HEK293 (cell line): ENCODE measurements around the gene SIK3.

Experiments
- CTCF ChIA-PET: fragments of 350-600 bp; formaldehyde crosslinking; extraction: SDS; loops from one replicate; lab custom pipeline; 2021; ENCODE audit warnings: antibody characterized with exemption; lab: Yijun Ruan, JAX
- POLR2A ChIA-PET: fragments of 300-600 bp; formaldehyde crosslinking; extraction: SDS; loops from one replicate; lab custom pipeline; 2020; ENCODE audit warnings: antibody characterized with exemption, inconsistent platforms; lab: Yijun Ruan, JAX
- H3K27ac ChIP-seq: fragments of 200-500 bp; sonication (Bioruptor generic); 2 replicates; pipeline ENCODE4 v1.5.1; 2014; ENCODE audit warnings: low read depth, low read length, control low read depth, inconsistent platforms; ENCODE audit errors: extremely low read depth
- H3K36me3 ChIP-seq, 2 experiments: fragments of 200-500 bp in 1 of 2; sonication (Bioruptor generic) in 1 of 2; 1 replicate in 1 of 2; 2 replicates in 1 of 2; pipeline ENCODE4 v1.5.1; 2014 to 2017; ENCODE audit warnings: inconsistent platforms in 2 of 2, low read length in 2 of 2; ENCODE audit not compliant: control insufficient read depth in 2 of 2, insufficient read depth in 1 of 2
- H3K4me1 ChIP-seq: fragments of 200-500 bp; sonication (Bioruptor generic); 2 replicates; pipeline ENCODE4 v1.5.1; 2014; ENCODE audit warnings: mild to moderate bottlenecking, low read length, inconsistent platforms; ENCODE audit not compliant: control insufficient read depth, insufficient read depth
- H3K4me3 ChIP-seq: 2 replicates; pipeline ENCODE4 v1.5.1; 2011; ENCODE audit warnings: low read depth, mild to moderate bottlenecking, control low read depth, low read length, moderate library complexity
- H3K9me3 ChIP-seq: fragments of 200-500 bp; sonication (Bioruptor generic); 2 replicates; pipeline ENCODE4 v1.5.1; 2014; ENCODE audit warnings: low read depth, low read length, inconsistent platforms; ENCODE audit not compliant: control insufficient read depth, insufficient read depth
- BCL11A ChIP-seq: fragments of 450-650 bp; formaldehyde crosslinking; IDR thresholded peaks from 2 replicates; pipeline ENCODE4 v1.5.1; 2016; ENCODE audit warnings: low read depth, missing biosample characterization, missing genetic modification characterization
- FEZF1 ChIP-seq: fragments of 450-650 bp; formaldehyde crosslinking; IDR thresholded peaks from 2 replicates; pipeline ENCODE4 v1.5.1; 2016; ENCODE audit warnings: missing biosample characterization, missing genetic modification characterization
- GLI2 ChIP-seq: fragments of 450-650 bp; formaldehyde crosslinking; IDR thresholded peaks from 2 replicates; pipeline ENCODE4; 2017; ENCODE audit warnings: missing biosample characterization, missing genetic modification characterization, low read depth, borderline replicate concordance
- IKZF3 ChIP-seq: fragments of 450-650 bp; IDR thresholded peaks from 2 replicates; pipeline ENCODE4 v1.5.0; 2018; ENCODE audit warnings: missing biosample characterization, mild to moderate bottlenecking, missing genetic modification characterization, moderate library complexity
- OSR2 ChIP-seq: fragments of 450-650 bp; formaldehyde crosslinking; IDR thresholded peaks from 2 replicates; pipeline ENCODE4 v1.5.1; 2016; ENCODE audit warnings: missing biosample characterization, missing genetic modification characterization
- PRDM1 ChIP-seq: fragments of 450-650 bp; formaldehyde crosslinking; IDR thresholded peaks from 2 replicates; pipeline ENCODE4; 2016; ENCODE audit warnings: missing biosample characterization, missing genetic modification characterization
- PRDM4 ChIP-seq: fragments of 450-650 bp; formaldehyde crosslinking; IDR thresholded peaks from 2 replicates; pipeline ENCODE4 v1.5.1; 2017; ENCODE audit warnings: missing biosample characterization, missing genetic modification characterization
- PRDM6 ChIP-seq: fragments of 450-650 bp; formaldehyde crosslinking; IDR thresholded peaks from 2 replicates; pipeline ENCODE4 v1.5.1; 2017; ENCODE audit warnings: missing biosample characterization, missing genetic modification characterization
- SCRT1 ChIP-seq: fragments of 450-650 bp; formaldehyde crosslinking; IDR thresholded peaks from 2 replicates; pipeline ENCODE4 v1.5.1; 2016; ENCODE audit warnings: missing biosample characterization, missing genetic modification characterization, borderline replicate concordance
- SCRT2 ChIP-seq: fragments of 450-650 bp; formaldehyde crosslinking; IDR thresholded peaks from 2 replicates; pipeline ENCODE4 v1.5.1; 2016; ENCODE audit warnings: missing biosample characterization, missing genetic modification characterization
- SETDB1 ChIP-seq: IDR thresholded peaks from one replicate; pipeline ENCODE4 v1.6.1; 2017; ENCODE audit warnings: mild to moderate bottlenecking, low read length, moderate library complexity, mixed read lengths; ENCODE audit not compliant: insufficient read length
- SP7 ChIP-seq: fragments of 450-650 bp; formaldehyde crosslinking; IDR thresholded peaks from 2 replicates; pipeline ENCODE4 v1.5.1; 2016; ENCODE audit warnings: missing biosample characterization, missing genetic modification characterization
- TCF7L2 ChIP-seq: IDR thresholded peaks from 2 replicates; pipeline ENCODE4 v1.6.1; 2011; ENCODE audit warnings: low read depth, mild to moderate bottlenecking, inconsistent platforms, low read length, moderate library complexity, borderline replicate concordance
- TRIM28 ChIP-seq: IDR thresholded peaks from 2 replicates; pipeline ENCODE4 v1.6.1; 2011; ENCODE audit warnings: low read length, control low read depth, borderline replicate concordance
- ZBTB17 ChIP-seq: fragments of 450-650 bp; formaldehyde crosslinking; IDR thresholded peaks from 2 replicates; pipeline ENCODE4 v1.5.1; 2016; ENCODE audit warnings: missing biosample characterization, missing genetic modification characterization
- ZBTB21 ChIP-seq: fragments of 450-650 bp; formaldehyde crosslinking; IDR thresholded peaks from 2 replicates; pipeline ENCODE4 v1.5.1; 2017; ENCODE audit warnings: missing biosample characterization, missing genetic modification characterization
- ZBTB44 ChIP-seq: fragments of 450-650 bp; IDR thresholded peaks from 2 replicates; pipeline ENCODE4 v1.5.1; 2018; ENCODE audit warnings: missing biosample characterization, mild to moderate bottlenecking, missing genetic modification characterization
- ZEB2 ChIP-seq: fragments of 450-650 bp; formaldehyde crosslinking; IDR thresholded peaks from 2 replicates; pipeline ENCODE4 v1.5.1; 2016; ENCODE audit warnings: missing biosample characterization, missing genetic modification characterization
- ZFP41 ChIP-seq: fragments of 450-650 bp; formaldehyde crosslinking; IDR thresholded peaks from 2 replicates; pipeline ENCODE4 v1.5.1; 2016; ENCODE audit warnings: missing biosample characterization, missing genetic modification characterization, borderline replicate concordance
- ZNF114 ChIP-seq: fragments of 450-650 bp; formaldehyde crosslinking; IDR thresholded peaks from 2 replicates; pipeline ENCODE4 v1.5.0; 2017; ENCODE audit warnings: missing biosample characterization, missing genetic modification characterization
- ZNF18 ChIP-seq: fragments of 450-650 bp; formaldehyde crosslinking; IDR thresholded peaks from 2 replicates; pipeline ENCODE4 v1.5.1; 2016; ENCODE audit warnings: missing biosample characterization, missing genetic modification characterization
- ZNF366 ChIP-seq: fragments of 450-650 bp; formaldehyde crosslinking; conservative IDR thresholded peaks from 2 replicates; pipeline ENCODE4 v1.5.1; 2016; ENCODE audit warnings: missing biosample characterization, missing genetic modification characterization
- ZNF560 ChIP-seq: fragments of 450-650 bp; formaldehyde crosslinking; IDR thresholded peaks from 2 replicates; pipeline ENCODE4 v1.5.1; 2017; ENCODE audit warnings: missing biosample characterization, missing genetic modification characterization, borderline replicate concordance
- ZNF561 ChIP-seq: fragments of 450-650 bp; IDR thresholded peaks from 2 replicates; pipeline ENCODE4 v1.5.1; 2018; ENCODE audit warnings: missing biosample characterization, missing genetic modification characterization, borderline replicate concordance
- ZNF600 ChIP-seq: fragments of 450-650 bp; formaldehyde crosslinking; IDR thresholded peaks from 2 replicates; pipeline ENCODE4 v1.5.1; 2016; ENCODE audit warnings: missing biosample characterization, missing genetic modification characterization
- ZNF610 ChIP-seq: fragments of 450-650 bp; formaldehyde crosslinking; IDR thresholded peaks from 2 replicates; pipeline ENCODE4 v1.5.1; 2016; ENCODE audit warnings: missing biosample characterization, missing genetic modification characterization, borderline replicate concordance
- ZNF629 ChIP-seq: fragments of 450-650 bp; formaldehyde crosslinking; IDR thresholded peaks from 2 replicates; pipeline ENCODE4 v1.5.1; 2017; ENCODE audit warnings: missing biosample characterization, missing genetic modification characterization
- ZNF707 ChIP-seq: fragments of 450-650 bp; formaldehyde crosslinking; IDR thresholded peaks from 2 replicates; pipeline ENCODE4 v1.5.1; 2016; ENCODE audit warnings: missing biosample characterization, missing genetic modification characterization
- ZNF791 ChIP-seq: fragments of 450-650 bp; formaldehyde crosslinking; IDR thresholded peaks from 2 replicates; pipeline ENCODE4 v1.5.1; 2016; ENCODE audit warnings: missing biosample characterization, missing genetic modification characterization
- ZNF843 ChIP-seq: fragments of 450-650 bp; formaldehyde crosslinking; IDR thresholded peaks from 2 replicates; pipeline ENCODE4 v1.5.1; 2016; ENCODE audit warnings: missing biosample characterization, missing genetic modification characterization
- ZXDB ChIP-seq: fragments of 450-650 bp; formaldehyde crosslinking; IDR thresholded peaks from 2 replicates; pipeline ENCODE4 v1.5.1; 2016; ENCODE audit warnings: missing biosample characterization, missing genetic modification characterization

Gene SIK3

GRCh38 chr11:117045956-117046355, 52.3 kb downstream of the SIK3 start (continued):
- peak; percentile 69 for TF ChIP-seq ZNF629 (tag by site-specific recombination)
- TF ChIP-seq ZXDB (tag by site-specific recombination): 0 out of 2 replicates have a peak, but pooled peaks have one; percentile 19
- TF ChIP-seq SETDB1: no peak
- TF ChIP-seq ZEB2 (tag by site-specific recombination): peak; percentile 63; the same call in 1 of the 2 replicates

- ChIA-PET POLR2A (no interaction called here), CTCF (interaction anchor here (0.5 to 0.7 kb wide), 2 partner anchors 308 to 1566 kb away, joined by 3 to 5 read pairs; no protein-coding TSS in a partner anchor)
- peaks cover 9% of the 10 kb centered on the region for H3K4me1 ChIP-seq
- H3K27ac ChIP-seq: no peak overlapping the region
- H3K4me3 ChIP-seq: no peak overlapping the region
- H3K9me3 ChIP-seq: no peaks in the 10 kb centered on the region
- H3K36me3 ChIP-seq: no peaks in the 10 kb centered on the region
- TF ChIP-seq PRDM6 (tag by site-specific recombination) (peak; percentile 85), ZNF707 (no peak), SCRT1 (tag by site-specific recombination) (peak; percentile 73), ZNF610 (peak; percentile 15; the same call in 1 of the 2 replicates), ZBTB17 (tag by site-specific recombination) (peak; percentile 53; the same call in 1 of the 2 replicates), ZNF18 (tag by site-specific recombination) (peak; percentile 16; the same call in 1 of the 2 replicates), FEZF1 (peak; percentile 21; the same call in 1 of the 2 replicates), ZNF366 (tag by site-specific recombination) (peak; percentile 29; the same call in 1 of the 2 replicates), SP7 (tag by site-specific recombination) (peak; percentile 66; the same call in 1 of the 2 replicates), OSR2 (peak; percentile 66), GLI2 (tag by site-specific recombination) (no peak), ZBTB21 (tag by site-specific recombination) (no peak), ZNF114 (tag by site-specific recombination) (no peak), ZNF600 (tag by site-specific recombination) (peak; percentile 67), TRIM28 (peak; percentile 77), ZNF560 (tag by site-specific recombination) (no peak), PRDM4 (tag by site-specific recombination) (peak; percentile 25; the same call in 1 of the 2 replicates), BCL11A (tag by site-specific recombination) (0 out of 2 replicates have a peak, but pooled peaks have one; percentile 42), IKZF3 (tag by site-specific recombination) (peak; percentile 31; the same call in 1 of the 2 replicates), ZFP41 (tag by site-specific recombination) (no peak), ZBTB44 (tag by site-specific recombination) (peak; percentile 56; the same call in 1 of the 2 replicates), PRDM1 (tag by site-specific recombination) (0 out of 2 replicates have a peak, but pooled peaks have one; percentile 22), ZNF843 (0 out of 2 replicates have a peak, but pooled peaks have one; percentile 19), ZNF791 (tag by site-specific recombination) (no peak), TCF7L2 (peak; percentile 72; the same call in 1 of the 2 replicates), ZNF561 (0 out of 2 replicates have a peak, but pooled peaks have one; percentile 19), SCRT2 (tag by site-specific recombination) (peak; percentile 93)
These were observed 53.0 kb downstream of the SIK3 start for GRCh38 chr11:117045196-117045595.
